Measurements from ENCODE around the gene CACUL1.

- TF ChIP-seq CTCF (IDR thresholded peaks at IDR 0.05), result no peak
- no peak for TF ChIP-seq POLR2A (IDR thresholded peaks at IDR 0.05)
Measured at GRCh38 chr10:118629211-118629610, 125.6 kb downstream of the CACUL1 start.
